Measurements from ENCODE around the gene SPACA6. TPM values are rescaled to one million over a fixed set of nuclear protein-coding genes. Genes with fewer than 3 reads are reported as not detected.

SPACA6 gene
- total and polyA plus RNA-seq, 2 donors (not counting 1 experiment from before 2014, with no cell fraction given): 5.5 to 8.6 TPM

DNA sequence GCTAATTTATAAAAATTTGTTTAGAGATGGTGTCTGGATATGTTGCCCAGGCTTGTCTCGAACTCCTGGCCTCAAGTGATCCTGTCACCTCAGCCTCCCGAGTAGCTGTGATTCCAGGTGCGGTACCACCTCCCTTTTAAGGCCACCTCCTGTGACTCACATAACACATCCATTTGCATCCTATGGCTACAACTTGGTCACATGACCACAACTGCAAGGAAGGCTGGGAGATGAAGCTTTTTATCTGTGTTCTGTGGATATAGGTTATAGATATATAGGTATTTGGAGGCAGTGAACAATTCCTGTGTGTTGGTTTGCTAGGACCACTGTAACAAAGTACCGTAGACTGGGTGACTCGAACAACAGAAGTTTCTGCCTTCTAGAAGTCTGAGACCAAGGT, 6.0 kb downstream of the SPACA6 start:
- no peak overlapping the region for H3K4me2 ChIP-seq (ENCODE audit: extremely low read depth, insufficient read depth, low read length)
- no peak overlapping the region for H3K27ac ChIP-seq (ENCODE audit: insufficient read depth, low read length)
- no peaks in the 10 kb centered on the region for H3K4me1 ChIP-seq (ENCODE audit: control insufficient read depth, extremely low read depth, insufficient read depth, low read length)
- no peaks in the 10 kb centered on the region for H3K27me3 ChIP-seq (ENCODE audit: control insufficient read depth, insufficient read depth, low read length)
- H3K9me3 ChIP-seq (ENCODE audit: control insufficient read depth, insufficient read depth, low read depth, low read length): no peaks in the 10 kb centered on the region
- no peak overlapping the region for H3K9ac ChIP-seq (ENCODE audit: insufficient read depth, low read length)
- H3K36me3 ChIP-seq (ENCODE audit: control insufficient read depth, insufficient read depth, low read length): peaks cover 33% of the 10 kb centered on the region
- no peak overlapping the region for H2AFZ ChIP-seq (ENCODE audit: low read length)
- H4K20me1 ChIP-seq (ENCODE audit: control insufficient read depth, extremely low read depth, insufficient read depth, low read length): no peaks in the 10 kb centered on the region
- DNase-seq (ENCODE audit: low read depth in 2 of 2): no peak
- TF ChIP-seq, protein P1, sequence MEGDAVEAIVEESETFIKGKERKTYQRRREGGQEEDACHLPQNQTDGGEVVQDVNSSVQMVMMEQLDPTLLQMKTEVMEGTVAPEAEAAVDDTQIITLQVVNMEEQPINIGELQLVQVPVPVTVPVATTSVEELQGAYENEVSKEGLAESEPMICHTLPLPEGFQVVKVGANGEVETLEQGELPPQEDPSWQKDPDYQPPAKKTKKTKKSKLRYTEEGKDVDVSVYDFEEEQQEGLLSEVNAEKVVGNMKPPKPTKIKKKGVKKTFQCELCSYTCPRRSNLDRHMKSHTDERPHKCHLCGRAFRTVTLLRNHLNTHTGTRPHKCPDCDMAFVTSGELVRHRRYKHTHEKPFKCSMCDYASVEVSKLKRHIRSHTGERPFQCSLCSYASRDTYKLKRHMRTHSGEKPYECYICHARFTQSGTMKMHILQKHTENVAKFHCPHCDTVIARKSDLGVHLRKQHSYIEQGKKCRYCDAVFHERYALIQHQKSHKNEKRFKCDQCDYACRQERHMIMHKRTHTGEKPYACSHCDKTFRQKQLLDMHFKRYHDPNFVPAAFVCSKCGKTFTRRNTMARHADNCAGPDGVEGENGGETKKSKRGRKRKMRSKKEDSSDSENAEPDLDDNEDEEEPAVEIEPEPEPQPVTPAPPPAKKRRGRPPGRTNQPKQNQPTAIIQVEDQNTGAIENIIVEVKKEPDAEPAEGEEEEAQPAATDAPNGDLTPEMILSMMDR (conservative IDR thresholded peaks at IDR 0.05 in 1 of 2, IDR thresholded peaks at IDR 0.05 in 1 of 2; ENCODE audit: low read depth in 1 of 2, low read length in 2 of 2): no peak
- TF ChIP-seq EZH2 (IDR thresholded peaks at IDR 0.05; ENCODE audit: low read length, missing control alignments): no peak
- no peak overlapping the region for H3K4me3 ChIP-seq (replicated peaks in 1 of 4; ENCODE audit: control extremely low read depth in 1 of 4, insufficient read depth in 1 of 4, low read depth in 3 of 4, low read length in 4 of 4)
- peaks cover 25% of the 10 kb centered on the region for H3K79me2 ChIP-seq (ENCODE audit: control insufficient read depth, insufficient read depth, low read length)

DNA sequence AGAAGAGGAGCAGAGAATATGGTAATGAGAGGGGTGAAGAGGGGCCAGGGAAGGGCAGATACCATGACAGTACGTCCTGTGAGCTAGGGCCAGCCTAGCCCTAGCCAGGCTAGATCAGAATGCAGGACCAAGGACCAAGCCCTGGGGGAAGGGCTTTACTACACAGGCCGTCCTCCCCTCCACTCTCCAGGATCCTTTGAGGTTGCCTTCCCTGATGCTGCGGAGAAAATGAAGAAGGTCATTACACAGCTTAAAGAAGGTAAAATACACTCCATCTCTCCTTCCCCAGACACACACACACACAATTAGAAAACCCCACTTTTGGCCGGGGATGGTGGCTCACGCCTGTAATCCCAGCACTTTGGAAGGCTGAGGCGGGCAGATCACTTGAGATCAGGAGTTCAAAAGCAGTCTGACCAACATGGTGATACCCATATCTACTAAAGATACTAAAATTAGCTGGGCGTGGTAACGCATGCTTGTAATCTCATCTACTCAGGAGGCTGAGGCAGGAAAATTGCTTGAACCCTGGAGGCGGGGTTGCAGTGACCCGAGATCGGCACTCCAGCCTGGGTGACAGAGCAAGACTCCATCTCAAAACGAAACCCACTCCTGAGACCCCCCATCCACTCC, 8.5 kb downstream of the SPACA6 start:
- peaks cover 3% of the 10 kb centered on the region for H3K4me1 ChIP-seq (ENCODE audit: control insufficient read depth, extremely low read depth, insufficient read depth, low read length)
- no peak overlapping the region for H3K9ac ChIP-seq (ENCODE audit: insufficient read depth, low read length)
- H4K20me1 ChIP-seq (ENCODE audit: control insufficient read depth, extremely low read depth, insufficient read depth, low read length): no peaks in the 10 kb centered on the region
- no peak overlapping the region for H3K4me2 ChIP-seq (ENCODE audit: extremely low read depth, insufficient read depth, low read length)
- peaks cover 28% of the 10 kb centered on the region for H3K36me3 ChIP-seq (ENCODE audit: control insufficient read depth, insufficient read depth, low read length)
- H3K4me3 ChIP-seq (replicated peaks in 1 of 4; ENCODE audit: control extremely low read depth in 1 of 4, insufficient read depth in 1 of 4, low read depth in 3 of 4, low read length in 4 of 4): no peak overlapping the region
- H3K9me3 ChIP-seq (ENCODE audit: control insufficient read depth, insufficient read depth, low read depth, low read length): no peaks in the 10 kb centered on the region
- no peak for DNase-seq (ENCODE audit: low read depth in 2 of 2)
- H2AFZ ChIP-seq (ENCODE audit: low read length): no peak overlapping the region
- peaks cover 8% of the 10 kb centered on the region for H3K79me2 ChIP-seq (ENCODE audit: control insufficient read depth, insufficient read depth, low read length)
- no peak for TF ChIP-seq EZH2 (IDR thresholded peaks at IDR 0.05; ENCODE audit: low read length, missing control alignments)
- TF ChIP-seq, protein P1 (conservative IDR thresholded peaks at IDR 0.05 in 1 of 2, IDR thresholded peaks at IDR 0.05 in 1 of 2; ENCODE audit: low read depth in 1 of 2, low read length in 2 of 2): no peak
- H3K27ac ChIP-seq (ENCODE audit: insufficient read depth, low read length): no peak overlapping the region
- H3K27me3 ChIP-seq (ENCODE audit: control insufficient read depth, insufficient read depth, low read length): no peaks in the 10 kb centered on the region

DNA sequence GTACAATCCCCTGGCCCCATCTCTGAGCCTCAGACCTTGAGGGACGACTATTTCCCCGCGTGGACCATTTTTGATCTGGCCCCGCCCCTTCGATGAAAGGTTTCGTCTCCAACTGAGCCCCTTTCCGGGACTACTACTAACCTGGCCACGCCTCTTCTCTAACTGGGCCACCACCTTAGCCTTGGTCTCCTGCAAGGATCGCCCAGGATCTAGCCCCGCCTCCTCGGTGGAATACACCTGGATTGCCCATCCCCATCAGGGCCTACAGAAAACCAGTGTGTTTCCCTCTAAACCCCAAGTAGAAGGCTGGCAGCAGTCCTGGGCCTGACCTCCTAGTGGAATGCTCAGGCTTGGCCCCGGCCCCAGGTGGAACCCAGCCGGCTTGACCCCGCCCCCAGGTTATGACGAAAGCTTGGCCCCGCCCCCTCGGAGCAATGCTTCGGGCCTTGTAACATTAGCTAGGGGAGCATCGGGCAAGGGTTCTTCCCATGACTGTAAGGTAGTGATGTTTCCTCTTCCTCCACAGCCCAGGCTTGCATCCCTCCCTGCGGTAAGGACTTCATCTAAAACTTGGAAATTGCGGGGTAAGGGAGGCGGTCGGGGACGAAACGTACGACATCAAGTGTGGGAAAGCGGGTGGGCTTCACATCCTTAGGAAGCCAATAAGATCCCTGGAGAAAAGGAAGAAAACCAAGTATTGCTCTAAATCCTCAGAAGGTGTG, 9.1 kb downstream of the SPACA6 start:
- no peaks in the 10 kb centered on the region for H3K9me3 ChIP-seq (ENCODE audit: control insufficient read depth, insufficient read depth, low read depth, low read length)
- no peak overlapping the region for H3K27ac ChIP-seq (ENCODE audit: insufficient read depth, low read length)
- TF ChIP-seq EZH2 (IDR thresholded peaks at IDR 0.05; ENCODE audit: low read length, missing control alignments): no peak
- TF ChIP-seq, protein P1 (conservative IDR thresholded peaks at IDR 0.05 in 1 of 2, IDR thresholded peaks at IDR 0.05 in 1 of 2; ENCODE audit: low read depth in 1 of 2, low read length in 2 of 2): no peak
- no peak overlapping the region for H3K4me2 ChIP-seq (ENCODE audit: extremely low read depth, insufficient read depth, low read length)
- peak; percentile 36 to 39 for DNase-seq (ENCODE audit: low read depth in 2 of 2)
- H4K20me1 ChIP-seq (ENCODE audit: control insufficient read depth, extremely low read depth, insufficient read depth, low read length): no peaks in the 10 kb centered on the region
- peaks cover 8% of the 10 kb centered on the region for H3K79me2 ChIP-seq (ENCODE audit: control insufficient read depth, insufficient read depth, low read length)
- peaks cover 25% of the 10 kb centered on the region for H3K36me3 ChIP-seq (ENCODE audit: control insufficient read depth, insufficient read depth, low read length)
- H2AFZ ChIP-seq (ENCODE audit: low read length): no peak overlapping the region
- peaks cover 3% of the 10 kb centered on the region for H3K4me1 ChIP-seq (ENCODE audit: control insufficient read depth, extremely low read depth, insufficient read depth, low read length)
- H3K9ac ChIP-seq (ENCODE audit: insufficient read depth, low read length): no peak overlapping the region
- no peak overlapping the region for H3K4me3 ChIP-seq (replicated peaks in 1 of 4; ENCODE audit: control extremely low read depth in 1 of 4, insufficient read depth in 1 of 4, low read depth in 3 of 4, low read length in 4 of 4)
- no peaks in the 10 kb centered on the region for H3K27me3 ChIP-seq (ENCODE audit: control insufficient read depth, insufficient read depth, low read length)

Data from fibroblast of lung (primary cell).